ENCODE results near the gene SCP2.

DNA sequence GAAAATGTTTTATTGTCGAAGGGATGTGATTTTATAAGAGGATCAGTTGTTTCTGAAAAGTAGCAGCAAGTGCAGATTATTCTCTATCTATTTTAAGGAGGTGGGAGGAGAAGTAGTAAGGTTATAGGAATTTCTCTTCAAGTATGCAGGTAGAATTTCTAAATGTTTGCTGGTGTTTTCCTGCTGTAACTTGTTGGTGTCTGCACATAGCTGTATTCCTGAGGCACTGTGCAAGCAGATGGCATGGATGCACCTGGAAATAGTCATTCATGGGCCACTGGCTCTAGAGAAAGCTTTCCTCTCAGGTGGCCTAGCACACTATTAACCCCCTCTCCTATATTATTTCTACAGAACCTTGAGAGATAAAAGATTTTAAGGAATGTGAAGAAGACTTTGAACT is 104.7 kb downstream of the SCP2 start:
- no peak for TF ChIP-seq POLR2A (IDR thresholded peaks at IDR 0.05)
- TF ChIP-seq, protein P1, sequence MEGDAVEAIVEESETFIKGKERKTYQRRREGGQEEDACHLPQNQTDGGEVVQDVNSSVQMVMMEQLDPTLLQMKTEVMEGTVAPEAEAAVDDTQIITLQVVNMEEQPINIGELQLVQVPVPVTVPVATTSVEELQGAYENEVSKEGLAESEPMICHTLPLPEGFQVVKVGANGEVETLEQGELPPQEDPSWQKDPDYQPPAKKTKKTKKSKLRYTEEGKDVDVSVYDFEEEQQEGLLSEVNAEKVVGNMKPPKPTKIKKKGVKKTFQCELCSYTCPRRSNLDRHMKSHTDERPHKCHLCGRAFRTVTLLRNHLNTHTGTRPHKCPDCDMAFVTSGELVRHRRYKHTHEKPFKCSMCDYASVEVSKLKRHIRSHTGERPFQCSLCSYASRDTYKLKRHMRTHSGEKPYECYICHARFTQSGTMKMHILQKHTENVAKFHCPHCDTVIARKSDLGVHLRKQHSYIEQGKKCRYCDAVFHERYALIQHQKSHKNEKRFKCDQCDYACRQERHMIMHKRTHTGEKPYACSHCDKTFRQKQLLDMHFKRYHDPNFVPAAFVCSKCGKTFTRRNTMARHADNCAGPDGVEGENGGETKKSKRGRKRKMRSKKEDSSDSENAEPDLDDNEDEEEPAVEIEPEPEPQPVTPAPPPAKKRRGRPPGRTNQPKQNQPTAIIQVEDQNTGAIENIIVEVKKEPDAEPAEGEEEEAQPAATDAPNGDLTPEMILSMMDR (IDR thresholded peaks at IDR 0.05), result no peak
